Loucy (cell line): ENCODE results near the gene MARCHF9.

Experiments used
- H2AFZ ChIP-seq: fragments of 200-600 bp; sonication (generic); 2 replicates; pipeline ENCODE4 v1.6.0; 2016; ENCODE audit warnings: antibody characterized with exemption, mild to moderate bottlenecking, low read length, moderate library complexity
- H3F3A ChIP-seq: fragments of 200-600 bp; 2 replicates; pipeline ENCODE4 v1.6.0; 2016; ENCODE audit warnings: antibody characterized with exemption, low read depth, mild to moderate bottlenecking
- H3K27me3 ChIP-seq: fragments of 200-600 bp; sonication (generic); 2 replicates; pipeline ENCODE4 v1.6.1; 2014; ENCODE audit warnings: low read length, mild to moderate bottlenecking; ENCODE audit not compliant: insufficient read depth, poor library complexity, severe bottlenecking
- H3K36me3 ChIP-seq: fragments of 200-600 bp; sonication (generic); 2 replicates; pipeline ENCODE4 v1.6.1; 2016; ENCODE audit warnings: low read length; ENCODE audit not compliant: insufficient read depth
- H3K4me1 ChIP-seq: fragments of 200-600 bp; sonication (generic); 2 replicates; pipeline ENCODE4 v1.5.1; 2014; ENCODE audit warnings: low read length, mild to moderate bottlenecking; ENCODE audit not compliant: insufficient read depth, poor library complexity, severe bottlenecking
- H3K4me2 ChIP-seq: fragments of 200-600 bp; sonication (generic); 2 replicates; pipeline ENCODE4 v1.6.0; 2014; ENCODE audit warnings: antibody characterized with exemption, low read length, low read depth, mild to moderate bottlenecking; ENCODE audit not compliant: poor library complexity, severe bottlenecking
- H3K4me3 ChIP-seq: fragments of 200-600 bp; sonication (generic); 2 replicates; pipeline ENCODE4 v1.5.1; 2014; ENCODE audit warnings: low read length, mild to moderate bottlenecking, mixed read lengths; ENCODE audit not compliant: poor library complexity, severe bottlenecking
- H3K79me2 ChIP-seq: fragments of 200-600 bp; sonication (generic); 2 replicates; pipeline ENCODE4 v1.6.1; 2014; ENCODE audit warnings: low read length; ENCODE audit not compliant: insufficient read depth
- H3K9ac ChIP-seq: fragments of 200-600 bp; sonication (generic); 2 replicates; pipeline ENCODE4 v1.6.0; 2014; ENCODE audit warnings: mild to moderate bottlenecking, low read depth, low read length, moderate library complexity; ENCODE audit not compliant: poor library complexity, severe bottlenecking
- H3K9me2 ChIP-seq: fragments of 200-600 bp; sonication (generic); replicated peaks from 2 replicates; pipeline ENCODE4 v1.6.1; 2016; ENCODE audit warnings: low read depth, low read length, mixed read lengths
- H3K9me3 ChIP-seq: fragments of 200-600 bp; sonication (generic); 2 replicates; pipeline ENCODE4 v1.6.1; 2014; ENCODE audit warnings: mild to moderate bottlenecking, antibody characterized with exemption, low read length, low read depth; ENCODE audit not compliant: insufficient read depth
- H4K20me1 ChIP-seq: fragments of 200-600 bp; sonication (generic); 2 replicates; pipeline ENCODE4 v1.6.0; 2014; ENCODE audit warnings: antibody characterized with exemption, low read length, mild to moderate bottlenecking; ENCODE audit not compliant: insufficient read depth, poor library complexity, severe bottlenecking
- EZH2phosphoT487 ChIP-seq: fragments of 200-600 bp; IDR thresholded peaks from 2 replicates; pipeline ENCODE4 v1.6.1; 2018; ENCODE audit warnings: antibody characterized with exemption, mild to moderate bottlenecking, moderate library complexity, borderline replicate concordance
- TF ChIP-seq, protein P1 (sequence below): fragments of 200-600 bp; sonication (generic); conservative IDR thresholded peaks from 2 replicates; pipeline ENCODE4 v1.5.1; 2014; ENCODE audit warnings: mild to moderate bottlenecking, antibody characterized with exemption, low read length

MARCHF9 gene

GRCh38 chr12:57744194-57744776, 10.6 kb upstream of the MARCHF9 start:
- Histone ChIP-seq H3K36me3 (peaks cover 26% of the 10 kb centered on the region), H4K20me1 (peaks cover 22% of the 10 kb centered on the region), H3F3A (no peaks in the 10 kb centered on the region; the same call in 1 of the 2 replicates), H3K4me3 (peak overlapping the region; percentile 77), H3K4me1 (peaks cover 27% of the 10 kb centered on the region), H2AFZ (no peak overlapping the region), H3K9me2 (no peaks in the 10 kb centered on the region), H3K9me3 (no peaks in the 10 kb centered on the region), H3K79me2 (peaks cover 39% of the 10 kb centered on the region), H3K4me2 (peak overlapping the region; percentile 72), H3K9ac (peak overlapping the region; percentile 69), H3K27me3 (no peaks in the 10 kb centered on the region)
- TF ChIP-seq, protein P1, sequence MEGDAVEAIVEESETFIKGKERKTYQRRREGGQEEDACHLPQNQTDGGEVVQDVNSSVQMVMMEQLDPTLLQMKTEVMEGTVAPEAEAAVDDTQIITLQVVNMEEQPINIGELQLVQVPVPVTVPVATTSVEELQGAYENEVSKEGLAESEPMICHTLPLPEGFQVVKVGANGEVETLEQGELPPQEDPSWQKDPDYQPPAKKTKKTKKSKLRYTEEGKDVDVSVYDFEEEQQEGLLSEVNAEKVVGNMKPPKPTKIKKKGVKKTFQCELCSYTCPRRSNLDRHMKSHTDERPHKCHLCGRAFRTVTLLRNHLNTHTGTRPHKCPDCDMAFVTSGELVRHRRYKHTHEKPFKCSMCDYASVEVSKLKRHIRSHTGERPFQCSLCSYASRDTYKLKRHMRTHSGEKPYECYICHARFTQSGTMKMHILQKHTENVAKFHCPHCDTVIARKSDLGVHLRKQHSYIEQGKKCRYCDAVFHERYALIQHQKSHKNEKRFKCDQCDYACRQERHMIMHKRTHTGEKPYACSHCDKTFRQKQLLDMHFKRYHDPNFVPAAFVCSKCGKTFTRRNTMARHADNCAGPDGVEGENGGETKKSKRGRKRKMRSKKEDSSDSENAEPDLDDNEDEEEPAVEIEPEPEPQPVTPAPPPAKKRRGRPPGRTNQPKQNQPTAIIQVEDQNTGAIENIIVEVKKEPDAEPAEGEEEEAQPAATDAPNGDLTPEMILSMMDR, result no peak
- TF ChIP-seq EZH2phosphoT487, result no peak

- Histone ChIP-seq H3K9ac (peak within 1 kb of the TSS; percentile 69), H3K4me2 (peak within 1 kb of the TSS; percentile 72), H3K27me3 (no peaks in the 10 kb centered on the region), H3K36me3 (peaks cover 27% of the 10 kb centered on the region), H3K4me1 (peaks cover 20% of the 10 kb centered on the region), H2AFZ (no peak within 1 kb of the TSS), H3K9me3 (no peaks in the 10 kb centered on the region), H3F3A (no peaks in the 10 kb centered on the region; the same call in 1 of the 2 replicates), H3K4me3 (peak within 1 kb of the TSS; percentile 77), H4K20me1 (peaks cover 18% of the 10 kb centered on the region), H3K79me2 (peaks cover 38% of the 10 kb centered on the region), H3K9me2 (no peaks in the 10 kb centered on the region)
- TF ChIP-seq EZH2phosphoT487, result no peak
- TF ChIP-seq, protein P1, result no peak
These were observed 10.0 kb upstream of the MARCHF9 start, which contains the start of gene TSPAN31 for GRCh38 chr12:57744777-57745484. Gene TSPAN31 (plus strand): TSS chr12:57745039. CDS start chr12:57745155, 116 bp downstream.

GRCh38 chr12:57745485-57745881, 9.4 kb upstream of the MARCHF9 start:
- Histone ChIP-seq H2AFZ (no peak overlapping the region), H3K4me1 (peaks cover 19% of the 10 kb centered on the region)

More at GRCh38 chr12:57745485-57745881, 9.4 kb upstream of the MARCHF9 start:
- H3K9me2 ChIP-seq, result no peaks in the 10 kb centered on the region
- peak overlapping the region; percentile 72 for H3K4me2 ChIP-seq
- peaks cover 27% of the 10 kb centered on the region for H3K36me3 ChIP-seq
- no peaks in the 10 kb centered on the region for H3K9me3 ChIP-seq
- peaks cover 17% of the 10 kb centered on the region for H4K20me1 ChIP-seq
- no peaks in the 10 kb centered on the region for H3K27me3 ChIP-seq
- no peak for TF ChIP-seq EZH2phosphoT487
- TF ChIP-seq, protein P1, result no peak
- peaks cover 37% of the 10 kb centered on the region for H3K79me2 ChIP-seq
- H3F3A ChIP-seq, result no peaks in the 10 kb centered on the region; the same call in 1 of the 2 replicates
- peak overlapping the region; percentile 77 for H3K4me3 ChIP-seq
- peak overlapping the region; percentile 69 for H3K9ac ChIP-seq
